ENCODE results near the gene FNIP2. TPM values are rescaled to one million over a fixed set of nuclear protein-coding genes. Genes with fewer than 3 reads are reported as not detected.

FNIP2 gene
- polyA plus RNA-seq, 1 of the 3 experiments (the other 2 are of a cell fraction), result 0.97 TPM

DNA sequence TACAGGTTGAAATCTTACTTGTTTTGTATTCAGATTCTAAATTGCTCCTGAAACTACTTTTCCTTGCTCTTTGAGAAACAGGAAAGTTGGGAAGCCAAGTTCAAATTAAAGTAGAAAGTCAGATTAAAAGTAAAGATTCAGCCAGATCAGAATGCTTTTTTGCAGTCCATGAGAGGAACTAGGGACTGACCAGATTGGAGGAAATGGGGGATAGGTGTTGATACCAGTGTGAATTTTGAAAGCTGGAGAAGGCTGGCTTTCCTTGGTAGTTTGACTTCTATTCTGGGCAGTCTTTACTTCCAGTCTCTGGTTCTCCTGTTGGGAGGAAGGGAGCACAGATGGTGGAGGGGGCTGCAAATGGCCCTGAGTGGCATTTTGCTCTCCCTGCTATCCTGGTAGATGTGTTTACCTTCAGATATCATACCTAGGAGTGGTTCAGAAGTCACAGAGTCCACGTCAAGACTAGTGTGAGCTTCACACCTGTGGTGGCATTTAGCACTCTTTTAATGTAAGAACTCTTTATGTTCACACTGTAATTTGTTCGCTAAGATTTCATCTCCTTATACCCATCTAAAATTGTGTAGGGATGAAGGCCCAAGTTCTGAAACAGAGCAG is 68.8 kb downstream of the FNIP2 start:
- WGBS (ENCODE audit: low lambda C conversion rate), result 92% methylated on average over 2 of the region's 2 CpGs
- no peak overlapping the region for H2AFZ ChIP-seq (ENCODE audit: low read depth)
- no peak overlapping the region for H3K4me3 ChIP-seq (ENCODE audit: low read depth in 2 of 2, low read length in 1 of 2)
- DNase-seq, result no peak
- no peaks in the 10 kb centered on the region for H3F3A ChIP-seq (replicated peaks; ENCODE audit: insufficient read depth)
- H3K79me2 ChIP-seq (ENCODE audit: insufficient read depth), result no peaks in the 10 kb centered on the region
- TF ChIP-seq TEAD4 (IDR thresholded peaks at IDR 0.05; ENCODE audit: borderline replicate concordance, insufficient read depth), result no peak
- TF ChIP-seq RFX5 (IDR thresholded peaks at IDR 0.05; ENCODE audit: low read length), result no peak
- TF ChIP-seq SMC3 (IDR thresholded peaks at IDR 0.05; ENCODE audit: low read depth, low read length), result no peak
- no peak for TF ChIP-seq FOXJ3 (CRISPR knock-in tag; IDR thresholded peaks at IDR 0.05)
- no peak for TF ChIP-seq POLR2AphosphoS5 (IDR thresholded peaks at IDR 0.05; ENCODE audit: low read depth, low read length)
- no peak for TF ChIP-seq TCF12 (IDR thresholded peaks at IDR 0.05)
- no peak for TF ChIP-seq EP300 (IDR thresholded peaks at IDR 0.05; ENCODE audit: borderline replicate concordance in 1 of 2, low read depth in 1 of 2, low read length in 1 of 2)
- TF ChIP-seq, protein P1, sequence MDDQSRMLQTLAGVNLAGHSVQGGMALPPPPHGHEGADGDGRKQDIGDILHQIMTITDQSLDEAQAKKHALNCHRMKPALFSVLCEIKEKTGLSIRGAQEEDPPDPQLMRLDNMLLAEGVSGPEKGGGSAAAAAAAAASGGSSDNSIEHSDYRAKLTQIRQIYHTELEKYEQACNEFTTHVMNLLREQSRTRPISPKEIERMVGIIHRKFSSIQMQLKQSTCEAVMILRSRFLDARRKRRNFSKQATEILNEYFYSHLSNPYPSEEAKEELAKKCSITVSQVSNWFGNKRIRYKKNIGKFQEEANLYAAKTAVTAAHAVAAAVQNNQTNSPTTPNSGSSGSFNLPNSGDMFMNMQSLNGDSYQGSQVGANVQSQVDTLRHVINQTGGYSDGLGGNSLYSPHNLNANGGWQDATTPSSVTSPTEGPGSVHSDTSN (IDR thresholded peaks at IDR 0.05), result no peak
- no peak for TF ChIP-seq CHD2 (IDR thresholded peaks at IDR 0.05; ENCODE audit: low read length, partially characterized antibody)
- TF ChIP-seq FOSL2 (IDR thresholded peaks at IDR 0.05; ENCODE audit: borderline replicate concordance, low read depth), result no peak
- no peak for TF ChIP-seq EZH2phosphoT487 (IDR thresholded peaks at IDR 0.05; ENCODE audit: borderline replicate concordance, low read depth)
- no peaks in the 10 kb centered on the region for H3K27me3 ChIP-seq (ENCODE audit: insufficient read depth)
- no peaks in the 10 kb centered on the region for H3K9me2 ChIP-seq
- no peak overlapping the region for H3K9ac ChIP-seq
- H3K27ac ChIP-seq (ENCODE audit: low read depth in 2 of 2, low read length in 1 of 2), result no peak overlapping the region
- H3K4me2 ChIP-seq, result no peak overlapping the region
- POLR2A ChIA-PET, result no interaction called here
- peaks cover under 1 to 20% of the 10 kb centered on the region in 2 experiments for H3K36me3 ChIP-seq (replicated peaks in 1 of 2; ENCODE audit: control insufficient read depth in 1 of 2, insufficient read depth in 2 of 2, low read length in 1 of 2)
- H3K4me1 ChIP-seq (ENCODE audit: control insufficient read depth in 1 of 2, insufficient read depth in 2 of 2, low read depth in 1 of 2, low read length in 1 of 2), result no peaks in the 10 kb centered on the region
- CTCF ChIA-PET, result interaction anchor here (0.7 kb wide), 1 partner anchor 14 kb away, joined by 3 read pairs; no protein-coding TSS in a partner anchor
- no peaks in the 10 kb centered on the region for H4K20me1 ChIP-seq (ENCODE audit: insufficient read depth)
- no peaks in the 10 kb centered on the region for H3K9me3 ChIP-seq

DNA sequence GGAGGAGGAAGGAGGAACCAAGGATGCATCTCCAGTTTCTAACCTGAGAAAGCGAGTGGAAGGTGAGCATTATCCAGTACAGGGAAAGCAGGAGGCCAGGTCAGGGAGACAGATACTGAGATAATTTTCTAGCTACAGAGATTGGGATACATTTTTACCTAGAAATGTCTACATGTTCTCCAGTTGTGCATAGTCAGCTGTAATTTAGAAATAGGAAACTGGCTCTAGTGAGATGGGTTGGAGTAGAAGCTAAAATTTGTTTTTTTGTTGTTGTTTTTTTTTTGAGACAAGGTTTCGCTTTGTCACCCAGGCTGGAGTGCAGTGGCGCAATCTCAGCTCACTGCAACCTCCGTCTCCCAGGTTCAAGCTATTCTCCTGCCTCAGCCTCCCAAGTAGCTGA is 71.3 kb downstream of the FNIP2 start:
- Histone ChIP-seq H3K9me2 (no peaks in the 10 kb centered on the region), H2AFZ (ENCODE audit: low read depth) (no peak overlapping the region), H3K4me1 (ENCODE audit: control insufficient read depth in 1 of 2, insufficient read depth in 2 of 2, low read depth in 1 of 2, low read length in 1 of 2) (no peaks in the 10 kb centered on the region), H3K27ac (ENCODE audit: low read depth in 2 of 2, low read length in 1 of 2) (no peak overlapping the region), H3K4me3 (ENCODE audit: low read depth in 2 of 2, low read length in 1 of 2) (no peak overlapping the region), H3K9ac (no peak overlapping the region), H3K36me3 (replicated peaks in 1 of 2; ENCODE audit: control insufficient read depth in 1 of 2, insufficient read depth in 2 of 2, low read length in 1 of 2) (peaks cover 10 to 15% of the 10 kb centered on the region in 2 experiments), H3F3A (replicated peaks; ENCODE audit: insufficient read depth) (no peaks in the 10 kb centered on the region), H3K27me3 (ENCODE audit: insufficient read depth) (no peaks in the 10 kb centered on the region), H3K4me2 (no peak overlapping the region), H3K9me3 (no peaks in the 10 kb centered on the region), H3K79me2 (ENCODE audit: insufficient read depth) (no peaks in the 10 kb centered on the region), H4K20me1 (ENCODE audit: insufficient read depth) (no peaks in the 10 kb centered on the region)
- 94% methylated on average over 4 of the region's 4 CpGs for WGBS (ENCODE audit: low lambda C conversion rate)
- no peak for DNase-seq
- TF ChIP-seq ELF1 (IDR thresholded peaks at IDR 0.05) (no peak), TCF12 (IDR thresholded peaks at IDR 0.05) (no peak)
- POLR2A ChIA-PET, result no interaction called here
- CTCF ChIA-PET, result interaction anchor here (1.2 to 2.7 kb wide), 5 partner anchors 9 to 110 kb away, joined by 3 to 14 read pairs (median 7); no protein-coding TSS in a partner anchor

Measured in SK-N-SH (cell line).